ENCODE data around the gene SLF2. TPM values are rescaled to one million over a fixed set of nuclear protein-coding genes. Genes with fewer than 3 reads are reported as not detected.

Gene SLF2
- total and polyA plus RNA-seq, 9 of the 15 experiments (the other 6 are each of a cell fraction or from before 2014, with no cell fraction given): 1.7 to 18.4 (median 7.8) TPM

GRCh38 chr10:100998183-100998990, 85.6 kb downstream of the SLF2 start (continued):
- TF ChIP-seq, protein P1, sequence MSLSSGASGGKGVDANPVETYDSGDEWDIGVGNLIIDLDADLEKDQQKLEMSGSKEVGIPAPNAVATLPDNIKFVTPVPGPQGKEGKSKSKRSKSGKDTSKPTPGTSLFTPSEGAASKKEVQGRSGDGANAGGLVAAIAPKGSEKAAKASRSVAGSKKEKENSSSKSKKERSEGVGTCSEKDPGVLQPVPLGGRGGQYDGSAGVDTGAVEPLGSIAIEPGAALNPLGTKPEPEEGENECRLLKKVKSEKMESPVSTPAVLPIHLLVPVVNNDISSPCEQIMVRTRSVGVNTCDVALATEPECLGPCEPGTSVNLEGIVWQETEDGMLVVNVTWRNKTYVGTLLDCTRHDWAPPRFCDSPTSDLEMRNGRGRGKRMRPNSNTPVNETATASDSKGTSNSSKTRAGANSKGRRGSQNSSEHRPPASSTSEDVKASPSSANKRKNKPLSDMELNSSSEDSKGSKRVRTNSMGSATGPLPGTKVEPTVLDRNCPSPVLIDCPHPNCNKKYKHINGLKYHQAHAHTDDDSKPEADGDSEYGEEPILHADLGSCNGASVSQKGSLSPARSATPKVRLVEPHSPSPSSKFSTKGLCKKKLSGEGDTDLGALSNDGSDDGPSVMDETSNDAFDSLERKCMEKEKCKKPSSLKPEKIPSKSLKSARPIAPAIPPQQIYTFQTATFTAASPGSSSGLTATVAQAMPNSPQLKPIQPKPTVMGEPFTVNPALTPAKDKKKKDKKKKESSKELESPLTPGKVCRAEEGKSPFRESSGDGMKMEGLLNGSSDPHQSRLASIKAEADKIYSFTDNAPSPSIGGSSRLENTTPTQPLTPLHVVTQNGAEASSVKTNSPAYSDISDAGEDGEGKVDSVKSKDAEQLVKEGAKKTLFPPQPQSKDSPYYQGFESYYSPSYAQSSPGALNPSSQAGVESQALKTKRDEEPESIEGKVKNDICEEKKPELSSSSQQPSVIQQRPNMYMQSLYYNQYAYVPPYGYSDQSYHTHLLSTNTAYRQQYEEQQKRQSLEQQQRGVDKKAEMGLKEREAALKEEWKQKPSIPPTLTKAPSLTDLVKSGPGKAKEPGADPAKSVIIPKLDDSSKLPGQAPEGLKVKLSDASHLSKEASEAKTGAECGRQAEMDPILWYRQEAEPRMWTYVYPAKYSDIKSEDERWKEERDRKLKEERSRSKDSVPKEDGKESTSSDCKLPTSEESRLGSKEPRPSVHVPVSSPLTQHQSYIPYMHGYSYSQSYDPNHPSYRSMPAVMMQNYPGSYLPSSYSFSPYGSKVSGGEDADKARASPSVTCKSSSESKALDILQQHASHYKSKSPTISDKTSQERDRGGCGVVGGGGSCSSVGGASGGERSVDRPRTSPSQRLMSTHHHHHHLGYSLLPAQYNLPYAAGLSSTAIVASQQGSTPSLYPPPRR (CRISPR knock-in tag; IDR thresholded peaks at IDR 0.05; ENCODE audit: borderline replicate concordance): no peak
- TF ChIP-seq HMG20A (CRISPR knock-in tag; conservative IDR thresholded peaks at IDR 0.05) (no peak), ZC3H8 (IDR thresholded peaks at IDR 0.05) (no peak), POLR2A (conservative IDR thresholded peaks at IDR 0.05) (no peak), ZNF79 (CRISPR knock-in tag; IDR thresholded peaks at IDR 0.05; ENCODE audit: low read depth) (no peak), CREB1 (IDR thresholded peaks at IDR 0.05) (no peak), CREB1 (CRISPR knock-in tag; IDR thresholded peaks at IDR 0.05) (no peak), SFPQ (IDR thresholded peaks at IDR 0.05; ENCODE audit: low read depth, low read length) (no peak), MAFG (tag; conservative IDR thresholded peaks at IDR 0.05) (no peak), ZNF124 (CRISPR knock-in tag; IDR thresholded peaks at IDR 0.05) (no peak), GATAD2A (IDR thresholded peaks at IDR 0.05) (no peak), BCOR (IDR thresholded peaks at IDR 0.05) (no peak), BMI1 (IDR thresholded peaks at IDR 0.05; ENCODE audit: low read length) (no peak), ATF3 (IDR thresholded peaks at IDR 0.05) (no peak), ATF3 (CRISPR knock-in tag; conservative IDR thresholded peaks at IDR 0.05) (no peak), GATAD2B (IDR thresholded peaks at IDR 0.05; ENCODE audit: borderline replicate concordance) (no peak), PHF8 (IDR thresholded peaks at IDR 0.05; ENCODE audit: borderline replicate concordance, low read length) (no peak), ZNF197 (CRISPR knock-in tag; IDR thresholded peaks at IDR 0.05; ENCODE audit: low read depth) (no peak), C11orf30 (IDR thresholded peaks at IDR 0.05; ENCODE audit: low read depth) (no peak), HDAC2 (IDR thresholded peaks at IDR 0.05) (0 out of 2 replicates have a peak, but pooled peaks have one; percentile 11)
- TF ChIP-seq, protein P2, sequence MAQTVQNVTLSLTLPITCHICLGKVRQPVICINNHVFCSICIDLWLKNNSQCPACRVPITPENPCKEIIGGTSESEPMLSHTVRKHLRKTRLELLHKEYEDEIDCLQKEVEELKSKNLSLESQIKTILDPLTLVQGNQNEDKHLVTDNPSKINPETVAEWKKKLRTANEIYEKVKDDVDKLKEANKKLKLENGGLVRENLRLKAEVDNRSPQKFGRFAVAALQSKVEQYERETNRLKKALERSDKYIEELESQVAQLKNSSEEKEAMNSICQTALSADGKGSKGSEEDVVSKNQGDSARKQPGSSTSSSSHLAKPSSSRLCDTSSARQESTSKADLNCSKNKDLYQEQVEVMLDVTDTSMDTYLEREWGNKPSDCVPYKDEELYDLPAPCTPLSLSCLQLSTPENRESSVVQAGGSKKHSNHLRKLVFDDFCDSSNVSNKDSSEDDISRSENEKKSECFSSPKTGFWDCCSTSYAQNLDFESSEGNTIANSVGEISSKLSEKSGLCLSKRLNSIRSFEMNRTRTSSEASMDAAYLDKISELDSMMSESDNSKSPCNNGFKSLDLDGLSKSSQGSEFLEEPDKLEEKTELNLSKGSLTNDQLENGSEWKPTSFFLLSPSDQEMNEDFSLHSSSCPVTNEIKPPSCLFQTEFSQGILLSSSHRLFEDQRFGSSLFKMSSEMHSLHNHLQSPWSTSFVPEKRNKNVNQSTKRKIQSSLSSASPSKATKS (CRISPR knock-in tag; IDR thresholded peaks at IDR 0.05): no peak
